Stimulated activated CD8-positive, alpha-beta memory T cell treated with anti-CD3 and anti-CD28 coated beads, Interleukin-12 subunit alpha, Interleukin-12 subunit beta, amount 100 ng/mL, for 1 hour (primary cell): Measurements from ENCODE around the gene PRPF40B.
"Not testable (repeated sequence)": the region's sequence is repeated elsewhere in the genome, so short reads cannot be mapped to it uniquely, and the experiment has no call there.

Experiments used
- DNase-seq: peaks from one replicate; pipeline ENCODE4 v3.0.0-alpha.2; 2020; ENCODE audit warnings: low read depth

The PRPF40B gene

GRCh38 chr12:49609059-49609874 lies 14.1 kb upstream of the PRPF40B start:
- no peak for DNase-seq

GRCh38 chr12:49609875-49610154 lies 13.5 kb upstream of the PRPF40B start:
- no peak for DNase-seq

GRCh38 chr12:49610785-49611184 lies 12.6 kb upstream of the PRPF40B start:
- not testable (repeated sequence) for DNase-seq

GRCh38 chr12:49612210-49612609 lies 11.2 kb upstream of the PRPF40B start:
- no peak for DNase-seq

GRCh38 chr12:49615725-49616124 lies 7.6 kb upstream of the PRPF40B start:
- no peak for DNase-seq

- DNase-seq, result no peak
These were observed 6.7 kb upstream of the PRPF40B start for GRCh38 chr12:49616533-49617219.

- no peak for DNase-seq
These were observed 4.8 kb upstream of the PRPF40B start for GRCh38 chr12:49618576-49618975.

GRCh38 chr12:49619286-49619685 lies 4.1 kb upstream of the PRPF40B start:
- no peak for DNase-seq

- no peak for DNase-seq
These were observed 1.5 kb upstream of the PRPF40B start for GRCh38 chr12:49621651-49622500.

GRCh38 chr12:49622501-49623141 lies 740 bp upstream of the PRPF40B start:
- DNase-seq, result peak; percentile 19

- DNase-seq, result no peak
These were observed 1.7 kb downstream of the PRPF40B start for GRCh38 chr12:49624921-49625577.

GRCh38 chr12:49626169-49626835 lies 2.9 kb downstream of the PRPF40B start:
- DNase-seq, result no peak

- DNase-seq, result no peak
These were observed 3.5 kb downstream of the PRPF40B start for GRCh38 chr12:49626836-49627235.

- no peak for DNase-seq
These were observed 4.5 kb downstream of the PRPF40B start for GRCh38 chr12:49627752-49628360.

- no peak for DNase-seq
These were observed 8.1 kb downstream of the PRPF40B start for GRCh38 chr12:49631336-49631907.

- no peak for DNase-seq
These were observed 9.0 kb downstream of the PRPF40B start for GRCh38 chr12:49632401-49632800.

- no peak for DNase-seq
These were observed 9.8 kb downstream of the PRPF40B start for GRCh38 chr12:49632986-49633702.

- no peak for DNase-seq
These were observed 10.5 kb downstream of the PRPF40B start for GRCh38 chr12:49633703-49634345.

- no peak for DNase-seq
These were observed 11.7 kb downstream of the PRPF40B start for GRCh38 chr12:49635036-49635435.
